Measurements from ENCODE around the gene MGST2.

The MGST2 gene

GRCh38 chr4:139658586-139659382, 6.8 kb upstream of the MGST2 start:
- no peak overlapping the region for H3K4me3 ChIP-seq (ENCODE audit: low read length)
- no peaks in the 10 kb centered on the region for H4K20me1 ChIP-seq (ENCODE audit: control insufficient read depth, insufficient read depth, low read depth, low read length)
- no peaks in the 10 kb centered on the region for H3F3A ChIP-seq (ENCODE audit: control insufficient read depth, insufficient read depth)
- H3K4me1 ChIP-seq (ENCODE audit: control insufficient read depth, low read length): peaks cover 26% of the 10 kb centered on the region
- H3K36me3 ChIP-seq (ENCODE audit: control insufficient read depth, low read length): no peaks in the 10 kb centered on the region
- H3K9me2 ChIP-seq (replicated peaks; ENCODE audit: control insufficient read depth, low read length): no peaks in the 10 kb centered on the region
- H3K79me2 ChIP-seq (ENCODE audit: control insufficient read depth, low read length): no peaks in the 10 kb centered on the region
- H3K27me3 ChIP-seq (ENCODE audit: control insufficient read depth, low read length): 0 out of 2 replicates have a peak, but pooled peaks cover 2% of the 10 kb centered on the region
- H3K4me2 ChIP-seq (ENCODE audit: low read length): no peak overlapping the region
- no peak overlapping the region for H3K27ac ChIP-seq (ENCODE audit: low read depth, low read length)
- H3K9me3 ChIP-seq (ENCODE audit: control insufficient read depth, insufficient read depth, low read length): no peaks in the 10 kb centered on the region
- no peak for TF ChIP-seq CTCF (IDR thresholded peaks at IDR 0.05; ENCODE audit: low read depth, low read length, poor library complexity, severe bottlenecking)
- no peak for TF ChIP-seq EZH2phosphoT487 (IDR thresholded peaks at IDR 0.05; ENCODE audit: borderline replicate concordance, low read length)

- Histone ChIP-seq H3K4me1 (ENCODE audit: control insufficient read depth, low read length) (peaks cover 26% of the 10 kb centered on the region), H3K79me2 (ENCODE audit: control insufficient read depth, low read length) (no peaks in the 10 kb centered on the region), H3F3A (ENCODE audit: control insufficient read depth, insufficient read depth) (no peaks in the 10 kb centered on the region), H3K4me3 (ENCODE audit: low read length) (no peak overlapping the region), H3K9me3 (ENCODE audit: control insufficient read depth, insufficient read depth, low read length) (no peaks in the 10 kb centered on the region), H3K27me3 (ENCODE audit: control insufficient read depth, low read length) (0 out of 2 replicates have a peak, but pooled peaks cover 2% of the 10 kb centered on the region), H3K4me2 (ENCODE audit: low read length) (no peak overlapping the region), H3K27ac (ENCODE audit: low read depth, low read length) (no peak overlapping the region), H3K9me2 (replicated peaks; ENCODE audit: control insufficient read depth, low read length) (no peaks in the 10 kb centered on the region), H4K20me1 (ENCODE audit: control insufficient read depth, insufficient read depth, low read depth, low read length) (no peaks in the 10 kb centered on the region), H3K36me3 (ENCODE audit: control insufficient read depth, low read length) (no peaks in the 10 kb centered on the region)
- TF ChIP-seq CTCF (IDR thresholded peaks at IDR 0.05; ENCODE audit: low read depth, low read length, poor library complexity, severe bottlenecking): no peak
- TF ChIP-seq EZH2phosphoT487 (IDR thresholded peaks at IDR 0.05; ENCODE audit: borderline replicate concordance, low read length): no peak
Measured at GRCh38 chr4:139659735-139660424, 5.7 kb upstream of the MGST2 start.

GRCh38 chr4:139660568-139661043, 5.0 kb upstream of the MGST2 start:
- peaks cover 33% of the 10 kb centered on the region for H3K4me1 ChIP-seq (ENCODE audit: control insufficient read depth, low read length)
- no peak for TF ChIP-seq EZH2phosphoT487 (IDR thresholded peaks at IDR 0.05; ENCODE audit: borderline replicate concordance, low read length)
- no peak for TF ChIP-seq CTCF (IDR thresholded peaks at IDR 0.05; ENCODE audit: low read depth, low read length, poor library complexity, severe bottlenecking)
- H3K9me3 ChIP-seq (ENCODE audit: control insufficient read depth, insufficient read depth, low read length): no peaks in the 10 kb centered on the region

More at GRCh38 chr4:139660568-139661043, 5.0 kb upstream of the MGST2 start:
- Histone ChIP-seq H3K27ac (ENCODE audit: low read depth, low read length) (no peak overlapping the region), H3K36me3 (ENCODE audit: control insufficient read depth, low read length) (no peaks in the 10 kb centered on the region), H3K27me3 (ENCODE audit: control insufficient read depth, low read length) (no peaks in the 10 kb centered on the region), H4K20me1 (ENCODE audit: control insufficient read depth, insufficient read depth, low read depth, low read length) (no peaks in the 10 kb centered on the region), H3K9me2 (replicated peaks; ENCODE audit: control insufficient read depth, low read length) (no peaks in the 10 kb centered on the region), H3K4me2 (ENCODE audit: low read length) (no peak overlapping the region), H3K4me3 (ENCODE audit: low read length) (no peak overlapping the region), H3F3A (ENCODE audit: control insufficient read depth, insufficient read depth) (no peaks in the 10 kb centered on the region), H3K79me2 (ENCODE audit: control insufficient read depth, low read length) (no peaks in the 10 kb centered on the region)

Measured in DOHH2 (cell line).